Measurements from ENCODE around the gene POU2F1. TPM values are rescaled to one million over a fixed set of nuclear protein-coding genes. Genes with fewer than 3 reads are reported as not detected.
A peak's percentile ranks its signal among the peaks of the same experiment; 100 is the strongest.

POU2F1 gene
- total RNA-seq, 2 donors from 2014 or later = 7.6 to 9.5 TPM

DNA sequence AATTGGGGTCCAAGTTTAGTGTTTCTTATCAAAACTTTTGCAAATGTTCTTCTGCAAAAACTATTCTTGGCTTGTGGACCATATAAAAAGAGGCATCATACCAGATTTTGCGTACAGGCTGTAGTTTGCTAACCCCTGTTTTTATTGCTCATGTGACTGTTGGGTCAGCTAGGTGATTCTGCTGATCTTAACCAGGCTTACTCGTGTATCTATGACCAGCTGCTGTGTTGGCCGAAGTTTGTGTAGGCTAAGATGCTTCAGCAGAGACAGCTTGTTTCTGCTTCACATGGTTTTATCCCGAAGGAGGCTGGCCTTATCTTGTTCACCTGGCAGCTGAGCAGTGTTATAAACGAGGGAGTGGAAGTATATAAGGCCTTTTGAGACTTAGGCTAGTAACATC is 38.2 kb downstream of the POU2F1 start:
- intact Hi-C loops (cut with DNase I) = no loop called here
- DNase-seq = no peak
- no peak for ATAC-seq

- ATAC-seq (no peak), DNase-seq (no peak)
- intact Hi-C loops (cut with DNase I) = loop anchor here in 1 of 2 donors (10.0 kb wide), 1 partner anchor 272 kb away; no protein-coding TSS in a partner anchor
Measured at GRCh38 chr1:167262836-167263235, 42.1 kb downstream of the POU2F1 start.

GRCh38 chr1:167263344-167263743 is 42.7 kb downstream of the POU2F1 start:
- no peak for ATAC-seq
- intact Hi-C loops (cut with DNase I) = loop anchor here in 1 of 2 donors (10.0 kb wide), 1 partner anchor 271 kb away; no protein-coding TSS in a partner anchor
- no peak for DNase-seq

GRCh38 chr1:167263819-167264464 is 43.3 kb downstream of the POU2F1 start:
- ATAC-seq = peak in 1 of 2 donors; percentile 17
- intact Hi-C loops (cut with DNase I) = loop anchor here in 1 of 2 donors (10.0 kb wide), 1 partner anchor 271 kb away; no protein-coding TSS in a partner anchor
- DNase-seq = no peak

GRCh38 chr1:167266965-167267364 is 46.3 kb downstream of the POU2F1 start:
- intact Hi-C loops (cut with DNase I) = loop anchor here (5.0 to 10.0 kb wide), 3 partner anchors 180 to 268 kb away; no protein-coding TSS in a partner anchor
- no peak for DNase-seq
- ATAC-seq = no peak

DNA sequence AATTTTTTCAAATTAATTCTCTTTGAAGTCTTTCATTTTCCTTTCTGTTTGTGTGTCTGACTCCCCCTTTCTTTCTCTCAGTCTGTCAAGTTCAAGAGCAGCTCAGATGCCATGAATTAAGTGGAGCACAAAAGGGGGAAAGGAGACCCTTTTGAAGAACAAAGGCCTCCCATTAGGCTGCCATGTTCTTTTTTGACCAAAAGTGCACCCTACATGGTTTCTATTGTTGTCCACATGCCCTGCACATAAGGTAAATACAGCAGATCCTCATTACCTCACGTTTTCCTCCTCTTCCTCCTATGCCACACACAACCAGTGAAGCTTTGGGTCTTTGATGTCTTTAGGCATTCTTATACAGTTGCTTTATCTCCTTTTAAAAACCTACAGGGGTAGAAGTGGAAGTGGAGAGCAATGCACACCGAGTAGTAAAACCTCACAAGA is 47.7 kb downstream of the POU2F1 start:
- DNase-seq = no peak
- no peak for ATAC-seq
- intact Hi-C loops (cut with DNase I) = loop anchor here (2.0 to 10.0 kb wide), 4 partner anchors 174 to 266 kb away; no protein-coding TSS in a partner anchor

- no peak for ATAC-seq
- intact Hi-C loops (cut with DNase I) = no loop called here
Measured at GRCh38 chr1:167270349-167271092, 49.8 kb downstream of the POU2F1 start.

GRCh38 chr1:167272369-167272957 is 51.8 kb downstream of the POU2F1 start:
- intact Hi-C loops (cut with DNase I) = no loop called here
- no peak for DNase-seq
- ATAC-seq = no peak

More at GRCh38 chr1:167270349-167271092, 49.8 kb downstream of the POU2F1 start:
- DNase-seq = no peak

GRCh38 chr1:167273027-167273800 is 52.5 kb downstream of the POU2F1 start:
- intact Hi-C loops (cut with DNase I) = no loop called here
- ATAC-seq (peak in 1 of 2 donors; percentile 21), DNase-seq (no peak)

DNA sequence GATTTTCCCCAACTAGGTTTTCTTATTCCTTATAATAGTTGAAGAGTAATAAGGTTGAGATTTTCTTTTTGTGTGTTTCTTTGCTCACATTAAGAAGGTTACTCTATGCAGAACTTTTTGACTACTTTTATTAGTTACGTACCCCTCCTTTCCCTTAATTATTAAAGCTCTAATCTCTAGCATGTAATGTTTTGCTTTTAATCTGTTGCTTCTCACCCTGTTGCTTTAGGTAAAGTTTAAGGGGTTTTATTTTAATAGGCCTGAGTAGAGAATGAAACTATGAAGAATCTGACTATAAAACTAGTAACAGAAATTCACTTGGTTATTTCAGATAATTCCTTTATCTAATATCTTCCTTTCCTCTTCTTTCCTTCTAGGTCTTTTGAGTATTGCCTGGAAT is 53.4 kb downstream of the POU2F1 start:
- ATAC-seq (no peak), DNase-seq (no peak)
- intact Hi-C loops (cut with DNase I) = no loop called here

DNA sequence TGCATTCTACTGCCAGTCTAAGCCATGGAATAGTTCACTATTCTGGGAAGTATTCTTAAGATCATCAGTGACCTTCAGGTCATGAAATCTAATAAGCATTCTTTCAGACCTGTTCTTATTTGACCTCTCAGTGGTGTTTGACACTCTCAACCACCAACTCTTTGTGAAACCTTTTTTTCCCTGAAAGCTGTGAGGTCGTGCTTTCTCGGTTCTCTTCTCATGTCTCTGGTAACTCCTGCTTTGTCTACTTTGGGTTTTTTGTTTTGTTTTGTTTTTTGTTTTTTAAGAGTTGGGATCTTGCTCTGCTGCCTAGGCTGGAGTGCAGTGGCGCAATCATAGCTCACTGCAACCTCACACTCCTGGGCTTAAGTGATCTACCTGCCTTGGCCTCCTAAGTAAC is 56.3 kb downstream of the POU2F1 start:
- intact Hi-C loops (cut with DNase I) = no loop called here
- DNase-seq = no peak
- no peak for ATAC-seq

- intact Hi-C loops (cut with DNase I) = no loop called here
- DNase-seq = no peak
- ATAC-seq = no peak
Measured at GRCh38 chr1:167278497-167278896, 57.8 kb downstream of the POU2F1 start.

DNA sequence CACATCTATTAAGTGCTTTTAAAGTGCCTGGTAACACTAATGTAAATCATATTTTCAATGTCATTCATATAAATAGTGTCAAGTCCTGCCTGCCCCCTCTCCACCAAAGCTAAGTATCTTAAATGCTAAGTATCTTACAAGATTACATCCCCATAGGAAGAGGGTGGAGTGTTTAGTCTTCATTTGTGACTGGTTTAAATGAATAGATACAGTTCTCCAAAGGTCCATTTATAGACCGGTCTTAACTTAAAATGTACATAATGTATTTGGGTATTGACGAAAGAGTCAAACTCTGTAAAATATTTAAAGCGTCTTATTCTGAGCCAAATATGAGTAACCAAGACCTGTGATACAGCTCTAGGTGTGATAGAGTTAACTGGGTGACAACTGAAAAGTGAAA is 60.2 kb downstream of the POU2F1 start:
- intact Hi-C loops (cut with DNase I) = no loop called here
- ATAC-seq = no peak
- no peak for DNase-seq

GRCh38 chr1:167288390-167289074 is 67.8 kb downstream of the POU2F1 start:
- intact Hi-C loops (cut with DNase I) = no loop called here
- ATAC-seq = no peak
- no peak for DNase-seq

DNA sequence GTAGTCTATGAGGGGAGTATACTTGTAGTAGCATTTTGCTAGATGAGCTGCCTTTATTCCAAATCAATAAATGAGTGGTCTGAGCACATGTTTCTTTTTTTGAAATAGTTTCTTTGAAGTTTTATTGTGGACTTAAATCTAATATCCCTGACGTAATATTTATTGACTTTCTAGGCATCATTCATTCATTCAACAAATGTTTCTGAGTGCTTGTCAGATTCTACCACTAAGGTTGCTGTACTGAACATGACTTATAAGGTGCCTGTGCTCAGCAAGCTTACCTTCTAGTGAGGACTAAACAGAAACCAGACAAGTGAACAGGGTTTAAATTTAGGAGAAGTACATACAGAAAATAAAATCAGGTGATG is 68.4 kb downstream of the POU2F1 start:
- DNase-seq (no peak), ATAC-seq (no peak)
- intact Hi-C loops (cut with DNase I) = no loop called here

DNA sequence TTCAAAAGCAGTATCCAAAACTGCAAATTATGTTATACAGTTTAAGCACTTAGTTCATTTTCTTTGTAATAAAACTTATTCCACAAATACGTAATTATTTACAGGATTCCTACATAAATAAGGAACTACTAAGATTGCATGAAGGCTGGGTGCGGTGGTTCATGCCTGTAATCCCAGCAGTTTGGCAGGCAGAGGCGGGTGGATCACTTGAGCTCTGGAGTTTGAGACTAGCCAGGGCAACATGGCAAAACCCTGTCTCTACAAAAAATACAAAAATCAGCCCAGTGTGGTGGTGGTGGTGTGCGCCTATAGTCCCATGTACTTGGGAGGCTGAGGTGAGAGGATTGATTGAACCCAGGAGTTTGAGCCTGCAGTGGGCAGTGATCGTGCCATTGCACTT is 69.3 kb downstream of the POU2F1 start:
- DNase-seq = no peak
- intact Hi-C loops (cut with DNase I) = no loop called here
- no peak for ATAC-seq

GRCh38 chr1:167291539-167292185 is 71.0 kb downstream of the POU2F1 start:
- intact Hi-C loops (cut with DNase I) = no loop called here
- DNase-seq (no peak), ATAC-seq (no peak)

DNA sequence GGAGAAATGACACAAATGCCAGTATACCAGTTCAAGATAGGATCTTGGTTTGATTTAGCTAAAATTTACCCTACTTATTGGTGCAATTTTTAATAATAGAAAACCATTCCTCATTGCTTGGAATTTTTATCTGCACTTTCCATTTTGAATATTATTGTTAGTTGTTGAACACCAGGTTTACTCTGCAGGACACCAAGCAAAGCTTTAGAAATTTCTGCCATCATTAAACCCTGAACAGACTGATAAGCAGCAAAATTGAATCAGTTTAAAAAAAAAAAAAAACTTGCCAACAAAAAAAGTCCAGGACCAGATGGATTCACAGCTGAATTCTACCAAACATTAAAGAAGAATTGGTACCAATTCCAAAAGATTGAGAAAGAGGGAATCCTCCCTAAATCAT is 71.5 kb downstream of the POU2F1 start:
- intact Hi-C loops (cut with DNase I) = no loop called here
- no peak for ATAC-seq
- no peak for DNase-seq
